NB4 (cell line): ENCODE data around the gene PUSL1.

Experiments
- DNase-seq: peaks from one replicate; pipeline ENCODE4 v3.0.0; 2010; ENCODE audit warnings: low read depth
- H3K4me3 ChIP-seq: one replicate; pipeline ENCODE4 v1.5.1; 2011; ENCODE audit warnings: mild to moderate bottlenecking, low read depth, low read length, moderate library complexity
- CTCF ChIP-seq: IDR thresholded peaks from one replicate; pipeline ENCODE4 v1.5.1; 2012; ENCODE audit warnings: low read depth, low read length
- MAX ChIP-seq: IDR thresholded peaks from 2 replicates; pipeline ENCODE4 v1.6.1; 2011; ENCODE audit warnings: low read depth, low read length
- MYC ChIP-seq: IDR thresholded peaks from 2 replicates; pipeline ENCODE4 v1.6.1; 2011; ENCODE audit warnings: low read depth, low read length
- POLR2A ChIP-seq: IDR thresholded peaks from 2 replicates; pipeline ENCODE4 v1.6.1; 2011; ENCODE audit warnings: mild to moderate bottlenecking; ENCODE audit not compliant: insufficient read length; ENCODE audit errors: extremely low read depth

The PUSL1 gene

DNA sequence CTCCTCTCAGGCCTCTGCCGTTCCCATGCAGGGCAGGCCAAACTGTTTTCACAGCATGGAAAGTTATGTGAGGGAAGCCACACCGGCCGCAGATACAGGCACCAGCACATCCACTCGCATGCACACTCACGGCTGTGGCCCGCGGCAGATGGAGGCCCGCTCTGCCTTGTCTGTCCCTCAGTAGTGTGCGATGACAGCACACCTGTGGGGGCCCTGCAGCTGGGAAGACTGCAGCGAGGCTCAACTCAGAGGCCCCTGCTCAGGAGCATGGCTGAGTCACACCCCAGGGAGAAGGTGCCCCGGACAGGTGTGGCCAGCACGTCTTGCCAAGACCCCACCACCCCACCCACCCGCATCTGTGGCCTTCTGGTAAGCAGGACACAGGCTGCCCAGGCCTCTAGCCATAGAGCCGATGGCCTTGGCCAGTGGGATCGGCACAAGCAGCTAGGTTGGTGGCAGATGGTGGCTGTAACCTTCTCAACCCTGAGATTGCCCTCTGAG is 33.4 kb upstream of the PUSL1 start:
- TF ChIP-seq MAX = no peak
- TF ChIP-seq POLR2A = no peak
- TF ChIP-seq MYC = no peak
- TF ChIP-seq CTCF = no peak
- no peak for DNase-seq
- no peak overlapping the region for H3K4me3 ChIP-seq

GRCh38 chr1:1275836-1276235 is 32.6 kb upstream of the PUSL1 start:
- H3K4me3 ChIP-seq = no peak overlapping the region
- TF ChIP-seq POLR2A = no peak
- no peak for TF ChIP-seq CTCF
- no peak for TF ChIP-seq MAX
- TF ChIP-seq MYC = no peak
- DNase-seq = no peak

GRCh38 chr1:1278620-1279019 is 29.8 kb upstream of the PUSL1 start:
- H3K4me3 ChIP-seq = no peak overlapping the region
- no peak for DNase-seq
- no peak for TF ChIP-seq MYC
- TF ChIP-seq MAX = no peak
- no peak for TF ChIP-seq CTCF
- no peak for TF ChIP-seq POLR2A

DNA sequence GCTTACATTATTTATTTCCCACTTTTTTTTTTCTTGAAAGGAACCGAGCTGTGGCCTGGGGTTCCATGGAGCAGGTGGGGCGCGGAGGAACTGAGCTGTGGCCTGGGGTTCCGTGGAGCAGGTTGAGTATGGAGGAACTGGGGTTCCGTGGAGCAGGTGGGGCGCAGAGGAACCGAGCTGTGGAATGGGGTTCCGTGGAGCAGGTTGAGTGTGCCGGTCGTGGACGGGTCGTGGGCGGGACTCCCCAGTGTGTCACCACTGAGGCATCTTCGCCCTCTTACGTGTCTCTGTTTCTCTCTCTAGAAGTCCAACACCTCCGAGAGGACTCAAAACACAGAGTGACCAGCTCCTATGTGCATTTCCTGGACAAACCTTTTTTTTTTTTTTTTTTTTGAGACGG is 29.4 kb upstream of the PUSL1 start:
- no peak overlapping the region for H3K4me3 ChIP-seq
- DNase-seq = no peak
- TF ChIP-seq MAX (no peak), MYC (no peak), POLR2A (no peak), CTCF (no peak)

DNA sequence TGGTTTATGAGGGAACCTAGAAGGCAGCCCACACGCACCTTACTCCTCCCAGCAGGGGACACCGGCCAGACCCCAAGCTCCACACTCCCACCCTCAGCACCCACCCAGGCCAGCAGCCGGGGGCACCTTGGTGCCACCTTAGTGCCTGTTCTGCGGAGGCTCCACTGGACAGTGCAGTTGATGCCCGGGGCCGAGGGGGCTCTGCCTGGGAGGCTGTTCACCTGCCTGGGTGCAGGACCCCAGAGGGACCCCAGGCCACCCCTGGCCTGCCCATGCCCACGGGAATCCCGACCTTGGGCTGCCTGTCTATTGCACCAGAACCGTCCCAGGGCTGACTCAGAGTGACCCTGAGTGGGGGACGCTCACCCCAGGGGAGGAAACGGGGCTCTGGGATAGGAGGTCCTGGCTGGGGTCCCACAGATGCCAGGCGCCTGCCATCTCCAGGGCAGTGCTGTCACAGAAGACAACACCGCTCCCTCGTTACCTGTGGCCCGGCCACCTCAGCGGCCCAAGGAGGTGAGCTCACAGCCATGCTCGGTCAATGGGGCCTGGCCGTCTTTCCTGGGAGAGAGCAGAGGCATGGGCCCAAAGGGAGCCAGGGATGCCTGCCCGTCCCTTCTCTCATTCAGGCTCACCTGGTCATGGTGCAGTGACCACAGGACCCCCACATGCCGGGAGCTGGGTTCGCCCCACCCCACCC is 27.5 kb upstream of the PUSL1 start:
- DNase-seq = no peak
- no peak overlapping the region for H3K4me3 ChIP-seq
- no peak for TF ChIP-seq CTCF
- no peak for TF ChIP-seq MAX
- no peak for TF ChIP-seq POLR2A
- TF ChIP-seq MYC = no peak
